Measurements from ENCODE around the gene SHISA6.

Gene SHISA6

DNA sequence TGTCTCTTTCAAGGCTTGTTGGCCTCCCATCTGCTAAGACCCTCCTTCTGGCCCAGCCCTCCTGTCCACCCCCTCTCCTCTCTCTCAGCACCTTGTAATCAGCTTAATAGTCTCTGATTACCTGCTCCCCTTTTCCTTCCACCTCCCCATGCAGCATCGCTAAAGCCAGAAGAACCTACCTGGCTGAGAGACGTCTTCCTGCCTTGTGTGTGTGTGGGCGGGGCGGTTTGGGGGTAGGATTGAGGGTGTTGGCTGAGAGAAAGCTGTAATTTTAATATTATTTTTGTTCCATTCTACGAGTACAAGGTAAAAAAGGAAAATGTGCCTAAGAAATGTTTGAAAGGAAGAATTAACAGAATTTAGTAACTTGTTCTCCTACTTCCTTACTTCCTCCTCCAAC lies 360.6 kb downstream of the SHISA6 start:
- no peak for DNase-seq

- no peak for DNase-seq
Observed at GRCh38 chr17:11608396-11608795, 367.4 kb downstream of the SHISA6 start.

DNA sequence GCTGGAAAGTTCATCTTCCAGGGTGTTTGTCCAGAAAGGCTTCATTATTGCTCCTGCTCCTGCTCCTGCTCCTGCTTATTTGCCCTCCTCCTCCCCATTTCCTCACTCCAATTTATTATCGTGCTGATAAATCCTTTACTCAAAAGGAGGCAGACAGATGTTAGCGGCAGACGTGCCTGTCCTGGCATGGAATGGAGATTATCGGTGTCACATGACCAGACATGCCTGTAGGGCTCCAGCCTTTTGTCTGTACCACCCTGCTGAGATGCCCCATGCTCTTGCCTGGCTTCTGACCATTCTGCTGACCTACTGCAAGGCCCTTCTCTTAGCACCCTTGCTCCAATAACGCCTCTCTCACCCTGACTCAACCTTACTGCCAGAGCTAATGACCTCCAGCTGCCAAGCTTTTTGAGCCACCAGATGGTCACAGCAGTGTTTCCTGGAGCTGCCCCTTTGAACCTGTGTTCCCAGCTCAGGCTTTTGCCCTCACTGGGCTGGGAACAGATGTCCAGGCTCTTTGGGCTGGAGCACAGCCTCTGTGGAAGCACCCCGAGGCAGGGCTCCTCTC lies 370.1 kb downstream of the SHISA6 start:
- no peak for DNase-seq

GRCh38 chr17:11612956-11613355 lies 371.9 kb downstream of the SHISA6 start:
- no peak for DNase-seq
